Stomach (tissue), 9 donors: ENCODE data around the gene BRWD1. TPM values are rescaled to one million over a fixed set of nuclear protein-coding genes. Genes with fewer than 3 reads are reported as not detected.

Experiments
- DNase-seq, 2 donors: peaks; one replicate each; pipeline versions ENCODE4 v3.0.0 to v3.0.0-alpha.2; 2013 to 2019
- H3K27ac ChIP-seq, 5 donors: fragments of 200-600 bp in 4 of 5; sonication (generic) in 4 of 5; one replicate each; pipeline ENCODE4 v1.5.1; 2013 to 2019; ENCODE audit warnings: mild to moderate bottlenecking in 1 of 5, moderate library complexity in 1 of 5
- H3K27me3 ChIP-seq, 3 donors: fragments of 200-600 bp; sonication (generic); one replicate each; pipeline ENCODE4 v1.5.1; 2017 to 2019; ENCODE audit warnings: mixed run types in 1 of 3
- H3K36me3 ChIP-seq, 4 donors: fragments of 200-600 bp; sonication (generic); 1 replicate in 3 of 4; 2 replicates in 1 of 4; pipeline ENCODE4 v1.5.1; 2016 to 2019
- H3K4me1 ChIP-seq, 4 donors: fragments of 200-600 bp; sonication (generic); one replicate each; pipeline ENCODE4 v1.5.1; 2016 to 2019
- H3K4me3 ChIP-seq, 4 donors: fragments of 200-600 bp; sonication (generic) in 3 of 4; one replicate each; pipeline ENCODE4 v1.5.1; 2016 to 2019; ENCODE audit warnings: mild to moderate bottlenecking in 1 of 4
- H3K9me3 ChIP-seq, 4 donors: fragments of 200-600 bp; sonication (generic); one replicate each; pipeline ENCODE4 v1.5.1; 2016 to 2019
- EP300 ChIP-seq: sonication (generic); formaldehyde crosslinking; IDR thresholded peaks from one replicate; pipeline ENCODE4 v1.6.1; 2017; ENCODE audit warnings: antibody characterized with exemption
- POLR2A ChIP-seq, 4 donors: fragments of 450-650 bp; IDR thresholded peaks; one replicate each; pipeline ENCODE4 v1.6.1; 2016; ENCODE audit warnings: antibody characterized with exemption in 4 of 4, control low read depth in 2 of 4, mild to moderate bottlenecking in 1 of 4, moderate library complexity in 1 of 4
- POLR2AphosphoS5 ChIP-seq, 3 donors: sonication (generic); formaldehyde crosslinking; IDR thresholded peaks; one replicate each; pipeline ENCODE4 v1.6.1; 2016; ENCODE audit warnings: antibody characterized with exemption in 3 of 3
- WGBS, 5 donors: extraction: QIAGEN DNeasy Blood & Tissue Kit in 3 of 5; methylation state at CpG; one replicate each; pipeline versions ENCODE4 v1.1.5 to v1.1.7; 2013 to 2018; 5-methylcytosine and 5-hydroxymethylcytosine counted together
- intact Hi-C: fragments of 100-400 bp; cut with DNase I; formaldehyde crosslinking; loops from one replicate; pipeline ENCODE4 v1.15.1; 2023; ENCODE audit warnings: low total_unique reads
- polyA plus RNA-seq, 3 donors: library from polyadenylated mRNA; stranded (reverse); fragments of 200-250 nt; gene quantifications; one replicate each; pipeline ENCODE4 v1.2.3, GENCODE V29; 2013
- total RNA-seq, 5 donors: library from RNA; depleted of rRNA; stranded (reverse); fragments of >200 nt; gene quantifications; one replicate each; pipeline versions ENCODE4 v1.1.0 to v1.2.3, GENCODE V29; 2014 to 2016
- TF ChIP-seq, protein P1 (sequence below), 7 experiments: fragments of 450-650 bp in 4 of 7; fragments of 200-600 bp in 3 of 7; sonication (generic) in 3 of 7; IDR thresholded peaks; one replicate each; pipeline ENCODE4 v1.5.1; 2016 to 2019; ENCODE audit warnings: antibody characterized with exemption in 7 of 7, control low read depth in 2 of 7, mild to moderate bottlenecking in 1 of 7
- donor health status: healthy with polysubstance abuse.
- donor health status: Bipolar disorder and iron deficiency.
- donor health status: healthy.

The BRWD1 gene
- total and polyA plus RNA-seq, 8 donors = 5.9 to 216 (median 56.9) TPM

DNA sequence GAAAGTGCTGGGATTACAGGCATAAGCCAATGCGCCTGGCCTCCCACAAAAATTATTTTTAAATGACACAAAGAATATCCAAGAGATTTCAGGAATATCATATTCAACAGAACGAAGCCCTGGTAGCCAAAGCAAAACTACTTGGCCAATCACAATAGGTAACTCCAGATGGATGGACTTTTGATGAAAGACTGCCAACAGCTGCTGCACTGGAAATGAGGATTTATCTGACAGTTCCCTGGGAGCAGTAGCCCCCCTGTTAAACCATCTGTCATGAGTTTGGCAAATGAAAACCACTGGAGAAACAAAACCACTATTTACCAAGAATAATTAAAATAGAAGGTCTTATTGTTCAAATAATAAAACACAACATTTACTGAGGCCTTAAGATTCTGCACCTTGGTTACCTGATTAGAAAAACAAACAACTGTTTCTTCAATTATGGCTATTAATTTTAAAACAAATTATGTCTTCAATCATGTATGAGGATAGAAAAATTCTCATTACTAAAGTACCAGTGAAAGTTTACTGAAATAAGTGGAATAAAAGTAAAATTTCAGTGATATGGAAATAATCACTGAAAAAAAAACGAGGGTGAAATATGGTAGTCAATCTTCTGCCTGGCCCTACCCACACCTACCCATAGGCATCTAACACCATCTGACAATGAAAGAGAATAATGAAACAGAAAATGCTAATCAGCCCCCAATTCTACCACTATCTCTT, 95.9 kb downstream of the BRWD1 start:
- Histone ChIP-seq H3K27me3 (no peaks in the 10 kb centered on the region), H3K4me3 (no peak overlapping the region), H3K27ac (no peak overlapping the region), H3K9me3 (no peaks in the 10 kb centered on the region), H3K4me1 (no peaks in the 10 kb centered on the region), H3K36me3 (peaks cover 0 to 91% (median 84%) of the 10 kb centered on the region in 4 donors)
- no peak for TF ChIP-seq POLR2AphosphoS5 (IDR thresholded peaks at IDR 0.05)
- TF ChIP-seq, protein P1, sequence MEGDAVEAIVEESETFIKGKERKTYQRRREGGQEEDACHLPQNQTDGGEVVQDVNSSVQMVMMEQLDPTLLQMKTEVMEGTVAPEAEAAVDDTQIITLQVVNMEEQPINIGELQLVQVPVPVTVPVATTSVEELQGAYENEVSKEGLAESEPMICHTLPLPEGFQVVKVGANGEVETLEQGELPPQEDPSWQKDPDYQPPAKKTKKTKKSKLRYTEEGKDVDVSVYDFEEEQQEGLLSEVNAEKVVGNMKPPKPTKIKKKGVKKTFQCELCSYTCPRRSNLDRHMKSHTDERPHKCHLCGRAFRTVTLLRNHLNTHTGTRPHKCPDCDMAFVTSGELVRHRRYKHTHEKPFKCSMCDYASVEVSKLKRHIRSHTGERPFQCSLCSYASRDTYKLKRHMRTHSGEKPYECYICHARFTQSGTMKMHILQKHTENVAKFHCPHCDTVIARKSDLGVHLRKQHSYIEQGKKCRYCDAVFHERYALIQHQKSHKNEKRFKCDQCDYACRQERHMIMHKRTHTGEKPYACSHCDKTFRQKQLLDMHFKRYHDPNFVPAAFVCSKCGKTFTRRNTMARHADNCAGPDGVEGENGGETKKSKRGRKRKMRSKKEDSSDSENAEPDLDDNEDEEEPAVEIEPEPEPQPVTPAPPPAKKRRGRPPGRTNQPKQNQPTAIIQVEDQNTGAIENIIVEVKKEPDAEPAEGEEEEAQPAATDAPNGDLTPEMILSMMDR (IDR thresholded peaks at IDR 0.05) = no peak
- TF ChIP-seq POLR2A (IDR thresholded peaks at IDR 0.05) = no peak
- no peak for TF ChIP-seq EP300
- intact Hi-C loops = no loop called here
- no peak for DNase-seq
- WGBS, 5 donors = 74 to 87% (median 82%) methylated on average over 3 of the region's 3 CpGs

DNA sequence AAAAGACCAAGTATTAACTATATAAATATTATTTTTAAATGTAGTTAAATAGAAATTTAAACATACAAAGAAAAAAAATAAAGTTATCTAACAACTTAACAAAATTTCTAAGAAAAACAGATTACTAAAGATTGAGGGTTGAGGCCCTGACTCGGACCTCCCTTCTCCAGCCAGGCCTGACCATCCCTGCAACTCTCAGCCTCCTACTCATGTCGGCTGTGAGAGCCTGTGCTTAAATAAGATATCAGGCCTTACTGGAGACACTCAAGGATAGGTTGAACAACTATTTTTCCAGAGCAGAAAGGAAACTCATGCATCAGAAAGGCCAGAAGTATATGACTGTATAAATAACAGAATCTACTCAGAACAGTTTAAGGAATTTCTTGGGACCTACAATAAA, 97.1 kb downstream of the BRWD1 start:
- Histone ChIP-seq H3K27me3 (no peaks in the 10 kb centered on the region), H3K4me3 (no peak overlapping the region), H3K36me3 (peaks cover 0 to 91% (median 84%) of the 10 kb centered on the region in 4 donors), H3K4me1 (no peaks in the 10 kb centered on the region), H3K27ac (no peak overlapping the region), H3K9me3 (no peaks in the 10 kb centered on the region)
- no peak for DNase-seq
- WGBS, 5 donors = 78 to 90% (median 85%) methylated on average over 2 of the region's 2 CpGs
- no peak for TF ChIP-seq EP300
- TF ChIP-seq, protein P1 (IDR thresholded peaks at IDR 0.05) = no peak
- TF ChIP-seq POLR2A (IDR thresholded peaks at IDR 0.05) = no peak
- intact Hi-C loops = no loop called here

DNA sequence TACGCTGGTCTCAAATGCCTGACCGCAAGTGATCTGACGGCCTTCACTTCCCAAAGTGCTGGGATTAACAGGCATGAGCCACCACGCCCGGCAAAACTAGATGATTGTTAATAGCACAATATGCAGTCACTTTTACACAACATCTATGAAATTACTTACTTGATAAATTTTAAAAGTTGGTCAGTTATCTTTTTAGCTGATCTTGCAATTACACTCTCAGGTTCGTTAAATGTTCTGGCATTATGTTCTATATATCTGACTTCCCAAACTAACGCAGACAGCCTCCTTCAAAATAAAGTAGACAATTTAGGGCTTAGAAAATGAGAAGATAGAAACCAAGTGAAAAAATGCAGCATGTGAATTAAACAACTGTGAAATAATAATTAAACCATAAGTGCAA, 98.4 kb downstream of the BRWD1 start:
- 94 to 96% (median 96%) methylated on average over 7 of the region's 7 CpGs for WGBS, 5 donors
- H3K27me3 ChIP-seq = no peaks in the 10 kb centered on the region
- intact Hi-C loops = no loop called here
- TF ChIP-seq POLR2AphosphoS5 (IDR thresholded peaks at IDR 0.05) = no peak
- no peak for TF ChIP-seq POLR2A (IDR thresholded peaks at IDR 0.05)
- TF ChIP-seq, protein P1 (IDR thresholded peaks at IDR 0.05) = no peak
- TF ChIP-seq EP300 = no peak
- no peaks in the 10 kb centered on the region for H3K4me1 ChIP-seq
- H3K27ac ChIP-seq = no peak overlapping the region
- no peak for DNase-seq
- peaks cover 0 to 93% (median 89%) of the 10 kb centered on the region in 4 donors for H3K36me3 ChIP-seq
- H3K4me3 ChIP-seq = no peak overlapping the region
- no peaks in the 10 kb centered on the region for H3K9me3 ChIP-seq

DNA sequence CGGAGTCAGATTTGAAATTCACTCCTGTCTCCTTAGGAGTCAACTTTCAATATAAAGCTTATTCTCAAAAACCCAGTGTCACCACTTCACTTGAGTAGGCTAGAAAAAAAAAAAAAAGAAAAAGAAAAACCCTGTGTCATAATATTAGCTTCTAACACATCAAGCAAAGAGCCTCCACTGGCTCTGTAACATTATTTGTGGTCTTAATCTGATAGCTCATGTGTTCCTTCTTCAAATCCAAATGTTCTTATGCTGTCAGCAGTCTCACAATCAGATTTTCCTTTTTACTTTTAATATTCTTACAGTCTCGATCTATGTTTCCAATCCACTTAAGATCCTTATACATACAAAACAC, 104.1 kb downstream of the BRWD1 start:
- Histone ChIP-seq H3K36me3 (peaks cover 23 to 98% (median 96%) of the 10 kb centered on the region in 4 donors), H3K9me3 (no peaks in the 10 kb centered on the region), H3K4me3 (no peak overlapping the region), H3K27ac (no peak overlapping the region), H3K27me3 (no peaks in the 10 kb centered on the region), H3K4me1 (peaks cover 0 to 5% (median 0%) of the 10 kb centered on the region in 4 donors)
- TF ChIP-seq EP300 = no peak
- no peak for TF ChIP-seq POLR2AphosphoS5 (IDR thresholded peaks at IDR 0.05)
- TF ChIP-seq POLR2A (IDR thresholded peaks at IDR 0.05) = no peak
- TF ChIP-seq, protein P1 (IDR thresholded peaks at IDR 0.05) = no peak
- WGBS, 5 donors = 73 to 91% (median 90%) methylated on average over 2 of the region's 2 CpGs
- no peak for DNase-seq
- intact Hi-C loops = no loop called here
